Mesenchymal stem cell (in vitro differentiated cells and primary cell): ENCODE measurements around the gene ANGPTL8.
A peak's percentile ranks its signal among the peaks of the same experiment; 100 is the strongest.

ENCODE experiments used
- DNase-seq: peaks from one replicate; pipeline ENCODE4 v3.0.0-alpha.2; 2013
- H2AFZ ChIP-seq: one replicate; pipeline ENCODE4 v1.6.1; 2013; ENCODE audit warnings: low read depth, mild to moderate bottlenecking, control low read depth, inconsistent platforms, low read length, moderate library complexity
- H2AK5ac ChIP-seq: 2 replicates; pipeline ENCODE4 v1.6.1; 2013; ENCODE audit warnings: low read length, moderate library complexity, mild to moderate bottlenecking, inconsistent platforms; ENCODE audit not compliant: severe bottlenecking
- H2BK120ac ChIP-seq: one replicate; pipeline ENCODE4 v1.6.1; 2013; ENCODE audit warnings: low read depth, mild to moderate bottlenecking, inconsistent platforms, low read length, moderate library complexity
- H2BK12ac ChIP-seq, 2 experiments: one replicate each; pipeline ENCODE4 v1.6.1; 2013; ENCODE audit warnings: inconsistent platforms in 2 of 2, low read length in 2 of 2, mild to moderate bottlenecking in 2 of 2, moderate library complexity in 2 of 2, control low read depth in 1 of 2
- H2BK15ac ChIP-seq: one replicate; pipeline ENCODE4 v1.6.1; 2013; ENCODE audit warnings: mild to moderate bottlenecking, low read depth, inconsistent platforms; ENCODE audit not compliant: poor library complexity, severe bottlenecking
- H2BK5ac ChIP-seq: 2 replicates; pipeline ENCODE4 v1.6.1; 2013; ENCODE audit warnings: low read depth, mild to moderate bottlenecking, low read length, control low read depth, inconsistent platforms; ENCODE audit not compliant: poor library complexity, severe bottlenecking
- H3K14ac ChIP-seq, 2 experiments: one replicate each; pipeline ENCODE4 v1.6.1; 2013; ENCODE audit warnings: inconsistent platforms in 2 of 2, low read length in 2 of 2, control low read depth in 1 of 2, mild to moderate bottlenecking in 1 of 2, moderate library complexity in 1 of 2
- H3K18ac ChIP-seq, 2 experiments: one replicate each; pipeline ENCODE4 v1.6.1; 2013; ENCODE audit warnings: inconsistent platforms in 2 of 2, low read length in 2 of 2, control low read depth in 1 of 2, low read depth in 1 of 2, mild to moderate bottlenecking in 1 of 2
- H3K23ac ChIP-seq, 2 experiments: one replicate each; pipeline ENCODE4 v1.6.1; 2013; ENCODE audit warnings: inconsistent platforms in 2 of 2, low read length in 2 of 2, mild to moderate bottlenecking in 2 of 2, moderate library complexity in 2 of 2, control low read depth in 1 of 2
- H3K27ac ChIP-seq: 2 replicates; pipeline ENCODE4 v1.5.1; 2013; ENCODE audit warnings: mild to moderate bottlenecking, moderate library complexity, low read length, control low read depth, inconsistent platforms; ENCODE audit not compliant: poor library complexity, severe bottlenecking
- H3K27me3 ChIP-seq, 2 experiments: 2 replicates each; pipeline versions ENCODE4 v1.6.1 to v1.7.0; 2013; ENCODE audit warnings: low read length in 2 of 2, mild to moderate bottlenecking in 2 of 2, moderate library complexity in 2 of 2, control low read depth in 1 of 2, inconsistent platforms in 1 of 2; ENCODE audit not compliant: control insufficient read depth in 1 of 2, insufficient read depth in 1 of 2
- H3K36me3 ChIP-seq, 2 experiments: 2 replicates each; pipeline versions ENCODE4 v1.6.1 to v1.7.0; 2013; ENCODE audit warnings: low read length in 2 of 2, control low read depth in 1 of 2, inconsistent platforms in 1 of 2, low read depth in 1 of 2, mild to moderate bottlenecking in 1 of 2; ENCODE audit not compliant: insufficient read depth in 2 of 2, control insufficient read depth in 1 of 2
- H3K4ac ChIP-seq, 2 experiments: one replicate each; pipeline ENCODE4 v1.6.1; 2013; ENCODE audit warnings: inconsistent platforms in 2 of 2, low read length in 2 of 2, mild to moderate bottlenecking in 2 of 2, moderate library complexity in 2 of 2, control low read depth in 1 of 2, low read depth in 1 of 2
- H3K4me1 ChIP-seq: 2 replicates; pipeline ENCODE4 v1.6.1; 2013; ENCODE audit warnings: low read depth, low read length, control low read depth; ENCODE audit not compliant: control insufficient read depth, insufficient read depth
- H3K4me2 ChIP-seq: 2 replicates; pipeline ENCODE4 v1.6.1; 2013; ENCODE audit warnings: low read length, mild to moderate bottlenecking, inconsistent platforms; ENCODE audit not compliant: poor library complexity, severe bottlenecking
- H3K4me3 ChIP-seq, 2 experiments: 2 replicates each; pipeline versions ENCODE4 v1.5.1 to v1.7.0; 2013; ENCODE audit warnings: low read length in 2 of 2, mild to moderate bottlenecking in 2 of 2, control low read depth in 1 of 2, low read depth in 1 of 2; ENCODE audit not compliant: insufficient read depth in 1 of 2
- H3K79me1 ChIP-seq: replicated peaks from 2 replicates; pipeline ENCODE4 v1.6.1; 2013; ENCODE audit warnings: mild to moderate bottlenecking, control low read depth, low read length, inconsistent platforms; ENCODE audit not compliant: poor library complexity, severe bottlenecking
- H3K9ac ChIP-seq: 2 replicates; pipeline ENCODE4 v1.7.0; 2013; ENCODE audit warnings: mild to moderate bottlenecking, low read length, moderate library complexity
- H3K9me3 ChIP-seq: 2 replicates; pipeline ENCODE4 v1.7.0; 2013; ENCODE audit warnings: mild to moderate bottlenecking, low read length; ENCODE audit not compliant: control insufficient read depth
- H4K8ac ChIP-seq: one replicate; pipeline ENCODE4 v1.6.1; 2013; ENCODE audit warnings: inconsistent platforms, mild to moderate bottlenecking, low read length, moderate library complexity
- H4K91ac ChIP-seq: one replicate; pipeline ENCODE4 v1.6.1; 2013; ENCODE audit warnings: mild to moderate bottlenecking, low read length, inconsistent platforms
- WGBS: methylation state at CpG from one replicate; pipeline ENCODE4 v1.1.7; 2013; ENCODE audit warnings: mixed read lengths; 5-methylcytosine and 5-hydroxymethylcytosine counted together

ANGPTL8 gene

GRCh38 chr19:11263726-11264125 is 24.3 kb downstream of the ANGPTL8 start:
- Histone ChIP-seq H2BK12ac (no peak overlapping the region), H3K27ac (no peak overlapping the region), H2BK15ac (no peak overlapping the region), H2BK5ac (no peak overlapping the region), H3K23ac (no peak overlapping the region), H3K79me1 (peaks cover 15% of the 10 kb centered on the region), H4K8ac (no peak overlapping the region), H2AFZ (no peak overlapping the region), H4K91ac (no peak overlapping the region), H2BK120ac (no peak overlapping the region), H3K4me1 (peaks cover 20% of the 10 kb centered on the region), H3K4me2 (no peak overlapping the region), H3K9me3 (no peaks in the 10 kb centered on the region), H3K14ac (no peak overlapping the region), H2AK5ac (no peak overlapping the region), H3K27me3 (peaks cover 0 to 3% of the 10 kb centered on the region in 2 experiments), H3K36me3 (no peaks in the 10 kb centered on the region), H3K4me3 (no peak overlapping the region), H3K4ac (no peak overlapping the region), H3K9ac (no peak overlapping the region), H3K18ac (no peak overlapping the region)
- DNase-seq: no peak
- 100% methylated on average over 4 of the region's 6 CpGs for WGBS

GRCh38 chr19:11264452-11265176 is 25.2 kb downstream of the ANGPTL8 start:
- no peak overlapping the region for H2BK15ac ChIP-seq
- H2BK120ac ChIP-seq: no peak overlapping the region
- H3K18ac ChIP-seq: peak overlapping the region in 1 of 2 experiments; percentile 4
- peak overlapping the region; percentile 78 for H4K8ac ChIP-seq
- peaks cover 13% of the 10 kb centered on the region for H3K79me1 ChIP-seq
- peak overlapping the region; percentile 74 for H4K91ac ChIP-seq
- H3K4ac ChIP-seq: peak overlapping the region in 1 of 2 experiments; percentile 80
- H3K4me3 ChIP-seq: no peak overlapping the region
- no peak overlapping the region for H2AK5ac ChIP-seq
- no peak overlapping the region for H3K14ac ChIP-seq
- peak overlapping the region in 1 of 2 experiments; percentile 37 for H2BK12ac ChIP-seq
- peaks cover 21% of the 10 kb centered on the region for H3K4me1 ChIP-seq
- H3K9ac ChIP-seq: no peak overlapping the region
- peaks cover 0 to 3% of the 10 kb centered on the region in 2 experiments for H3K27me3 ChIP-seq
- H2BK5ac ChIP-seq: no peak overlapping the region
- no peak overlapping the region for H3K4me2 ChIP-seq
- H3K27ac ChIP-seq: no peak overlapping the region
- 91% methylated on average over 15 of the region's 19 CpGs for WGBS
- no peak overlapping the region for H3K23ac ChIP-seq
- H3K36me3 ChIP-seq: no peaks in the 10 kb centered on the region
- H3K9me3 ChIP-seq: no peaks in the 10 kb centered on the region
- H2AFZ ChIP-seq: no peak overlapping the region
- DNase-seq: no peak

GRCh38 chr19:11265177-11265784 is 25.9 kb downstream of the ANGPTL8 start:
- 88% methylated on average over 6 of the region's 6 CpGs for WGBS
- Histone ChIP-seq H3K4ac (no peak overlapping the region), H3K9ac (no peak overlapping the region), H2BK120ac (no peak overlapping the region), H2BK5ac (no peak overlapping the region), H3K79me1 (peaks cover 10% of the 10 kb centered on the region), H2AK5ac (no peak overlapping the region), H3K4me3 (no peak overlapping the region), H2AFZ (no peak overlapping the region), H4K8ac (no peak overlapping the region), H3K9me3 (no peaks in the 10 kb centered on the region), H3K4me1 (peaks cover 21% of the 10 kb centered on the region), H3K14ac (peak overlapping the region in 1 of 2 experiments; percentile 20), H2BK12ac (peak overlapping the region; percentile 12 to 69), H3K36me3 (no peaks in the 10 kb centered on the region), H3K27me3 (peaks cover 0 to 3% of the 10 kb centered on the region in 2 experiments), H3K18ac (no peak overlapping the region), H4K91ac (no peak overlapping the region), H3K4me2 (no peak overlapping the region), H3K23ac (no peak overlapping the region), H3K27ac (no peak overlapping the region), H2BK15ac (peak overlapping the region; percentile 49)
- DNase-seq: no peak

GRCh38 chr19:11265785-11266236 is 26.4 kb downstream of the ANGPTL8 start:
- H3K9ac ChIP-seq: no peak overlapping the region
- peak overlapping the region in 1 of 2 experiments; percentile 20 for H3K14ac ChIP-seq
- H2BK15ac ChIP-seq: no peak overlapping the region
- no peak overlapping the region for H2AK5ac ChIP-seq
- 69% methylated on average over 10 of the region's 11 CpGs for WGBS
- no peak overlapping the region for H2BK120ac ChIP-seq
- H3K4me2 ChIP-seq: no peak overlapping the region
- peaks cover 21% of the 10 kb centered on the region for H3K4me1 ChIP-seq
- H3K27ac ChIP-seq: no peak overlapping the region
- no peak overlapping the region for H3K23ac ChIP-seq
- no peak for DNase-seq
- H4K8ac ChIP-seq: no peak overlapping the region
- H3K36me3 ChIP-seq: no peaks in the 10 kb centered on the region
- peaks cover 10% of the 10 kb centered on the region for H3K79me1 ChIP-seq
- no peaks in the 10 kb centered on the region for H3K9me3 ChIP-seq
- no peak overlapping the region for H3K4ac ChIP-seq
- H4K91ac ChIP-seq: peak overlapping the region; percentile 72
- no peak overlapping the region for H3K4me3 ChIP-seq
- no peak overlapping the region for H2BK5ac ChIP-seq
- peak overlapping the region in 1 of 2 experiments; percentile 69 for H2BK12ac ChIP-seq
- H3K18ac ChIP-seq: peak overlapping the region in 1 of 2 experiments; percentile 2
- H2AFZ ChIP-seq: no peak overlapping the region
- H3K27me3 ChIP-seq: peaks cover 0 to 3% of the 10 kb centered on the region in 2 experiments
